CD4-positive, alpha-beta T cell treated with Interleukin-15 for 4 hours (primary cell): ENCODE results near the gene RASSF5.
A peak's percentile ranks its signal among the peaks of the same experiment; 100 is the strongest.
"Not testable (repeated sequence)": the region's sequence is repeated elsewhere in the genome, so short reads cannot be mapped to it uniquely, and the experiment has no call there.

Source experiments
- DNase-seq: peaks from one replicate; pipeline ENCODE4 v3.0.0-alpha.2; 2020; ENCODE audit warnings: low spot score

Gene RASSF5

GRCh38 chr1:206570529-206570928, 63.2 kb downstream of the RASSF5 start:
- DNase-seq = no peak

GRCh38 chr1:206572835-206573234, 65.5 kb downstream of the RASSF5 start:
- no peak for DNase-seq

- no peak for DNase-seq
These were observed 66.0 kb downstream of the RASSF5 start for GRCh38 chr1:206573319-206573718.

- DNase-seq = no peak
These were observed 66.4 kb downstream of the RASSF5 start for GRCh38 chr1:206573762-206574161.

GRCh38 chr1:206575165-206575893, 68.0 kb downstream of the RASSF5 start:
- DNase-seq = peak; percentile 83

GRCh38 chr1:206575894-206576737, 68.8 kb downstream of the RASSF5 start:
- no peak for DNase-seq

- no peak for DNase-seq
These were observed 70.3 kb downstream of the RASSF5 start for GRCh38 chr1:206577626-206578025.

- DNase-seq = peak; percentile 77
These were observed 71.0 kb downstream of the RASSF5 start for GRCh38 chr1:206578068-206578977.

- no peak for DNase-seq
These were observed 71.6 kb downstream of the RASSF5 start for GRCh38 chr1:206578978-206579374.

GRCh38 chr1:206579747-206580437, 72.6 kb downstream of the RASSF5 start:
- DNase-seq = peak; percentile 84

GRCh38 chr1:206580438-206581113, 73.2 kb downstream of the RASSF5 start:
- no peak for DNase-seq

GRCh38 chr1:206581114-206581497, 73.8 kb downstream of the RASSF5 start:
- DNase-seq = not testable (repeated sequence)

GRCh38 chr1:206581571-206581981, 74.2 kb downstream of the RASSF5 start:
- DNase-seq = peak; percentile 69

- no peak for DNase-seq
These were observed 75.2 kb downstream of the RASSF5 start for GRCh38 chr1:206582537-206582936.

GRCh38 chr1:206582971-206583706, 75.8 kb downstream of the RASSF5 start:
- no peak for DNase-seq

- peak; percentile 87 for DNase-seq
These were observed 76.6 kb downstream of the RASSF5 start for GRCh38 chr1:206583707-206584648.

- DNase-seq = no peak
These were observed 77.4 kb downstream of the RASSF5 start for GRCh38 chr1:206584683-206585082.

GRCh38 chr1:206586501-206587445, 79.4 kb downstream of the RASSF5 start:
- DNase-seq = no peak
